Measurements from ENCODE around the gene BRCA2.
A peak's percentile ranks its signal among the peaks of the same experiment; 100 is the strongest.
"Not testable (repeated sequence)": the region's sequence is repeated elsewhere in the genome, so short reads cannot be mapped to it uniquely, and the experiment has no call there.

The BRCA2 gene

GRCh38 chr13:32309312-32310133 lies 5.8 kb upstream of the BRCA2 start:
- no peak for DNase-seq (ENCODE audit: low spot score)

DNA sequence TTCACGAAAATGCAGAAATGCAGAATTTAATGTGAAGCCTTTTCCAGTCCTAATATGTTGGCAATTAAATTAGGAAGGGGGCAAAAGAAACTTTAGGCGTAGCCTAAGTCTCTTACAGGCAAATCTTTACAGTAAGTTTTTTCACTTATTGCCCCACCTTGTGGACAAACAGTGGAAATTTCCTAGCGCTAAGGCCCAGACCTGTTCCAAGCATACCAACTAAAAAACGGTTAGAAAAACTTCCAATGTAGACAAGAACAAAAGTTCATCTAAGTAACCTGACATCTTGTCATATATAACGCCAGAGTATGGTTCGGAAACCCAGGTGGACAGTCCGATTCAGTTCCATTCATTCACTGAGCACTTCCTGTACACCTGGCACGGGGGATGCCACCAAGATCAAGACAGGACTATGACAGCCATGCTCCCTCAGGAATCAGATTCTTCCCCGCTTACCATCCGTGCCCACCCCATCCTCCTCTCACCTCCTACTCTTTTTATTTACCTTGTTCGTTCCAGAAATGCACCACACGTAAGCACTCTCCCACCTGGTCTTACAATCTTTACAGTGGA lies 5.1 kb upstream of the BRCA2 start:
- peak; percentile 57 for DNase-seq (ENCODE audit: low spot score)

DNA sequence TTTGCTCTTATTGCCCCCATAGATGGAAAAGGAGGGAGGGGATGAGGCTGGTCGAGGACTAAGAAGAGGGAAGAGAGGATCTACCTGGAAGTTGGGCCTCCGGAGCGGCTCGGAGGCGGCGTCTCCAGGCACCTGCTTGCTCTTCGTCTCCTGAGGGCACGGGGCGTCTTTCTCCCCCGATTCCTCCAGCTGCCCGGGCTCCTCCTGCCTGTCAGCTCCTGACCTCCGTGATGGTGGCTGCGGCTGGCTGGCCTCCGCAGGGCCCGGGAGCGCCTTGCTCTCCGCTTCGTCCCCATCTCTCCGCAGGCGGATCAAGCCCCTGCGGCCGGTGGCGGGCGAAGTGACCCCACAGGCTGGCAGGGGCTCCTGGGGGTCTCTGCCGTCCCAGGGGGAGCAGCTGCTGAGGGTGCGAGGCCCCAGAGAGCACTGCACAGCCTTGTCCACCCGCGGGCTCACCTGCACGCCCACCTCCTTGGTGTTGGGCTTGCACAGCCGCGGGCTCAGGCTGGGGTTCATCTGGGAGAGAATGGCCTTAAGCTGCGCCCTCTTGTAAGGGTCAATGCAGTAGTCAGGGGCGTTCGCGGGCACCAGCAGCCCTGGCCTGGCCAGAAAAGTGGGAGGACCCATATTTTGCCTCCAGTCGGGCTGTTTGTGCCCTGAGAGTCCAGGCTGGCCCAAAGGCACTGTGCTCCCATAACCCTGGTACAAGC lies 4.0 kb upstream of the BRCA2 start:
- no peak for DNase-seq (ENCODE audit: low spot score)

DNA sequence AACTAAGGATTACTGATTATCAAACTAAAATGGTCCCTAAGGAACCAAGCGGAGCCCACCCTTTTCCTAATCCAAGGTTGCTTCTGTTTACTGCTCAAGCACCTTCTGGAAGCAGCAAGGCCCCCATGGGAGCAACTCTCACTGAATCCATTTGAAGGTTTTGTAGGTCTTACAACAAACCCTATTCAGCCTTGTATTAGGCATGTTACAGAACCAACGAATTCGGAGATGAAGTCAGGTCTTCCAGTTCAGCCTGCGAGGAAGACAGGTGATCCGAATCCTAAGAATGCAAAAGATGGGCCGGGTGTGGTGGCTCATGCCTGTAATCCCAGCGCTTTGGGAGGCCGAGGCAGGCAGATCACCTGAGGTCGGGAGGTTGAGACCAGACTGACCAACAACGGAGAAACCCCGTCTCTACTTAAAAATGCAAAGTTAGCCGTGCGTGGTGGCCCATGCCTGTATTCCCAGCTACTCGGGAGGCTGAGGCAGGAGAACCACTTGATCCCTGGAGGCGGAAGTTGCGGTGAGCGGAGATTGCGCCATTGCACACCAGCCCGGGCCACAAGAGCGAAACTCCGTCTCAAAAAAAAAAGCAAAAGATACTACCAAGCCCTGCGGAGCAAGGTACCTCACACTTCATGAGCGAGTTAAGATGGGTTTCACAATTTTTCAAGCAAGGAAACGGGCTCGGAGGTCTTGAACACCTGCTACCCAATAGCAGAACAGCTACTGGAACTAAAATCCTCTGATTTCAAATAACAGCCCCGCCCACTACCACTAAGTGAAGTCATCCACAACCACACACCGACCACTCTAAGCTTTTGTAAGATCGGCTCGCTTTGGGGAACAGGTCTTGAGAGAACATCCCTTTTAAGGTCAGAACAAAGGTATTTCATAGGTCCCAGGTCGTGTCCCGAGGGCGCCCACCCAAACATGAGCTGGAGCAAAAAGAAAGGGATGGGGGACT lies 754 bp upstream of the BRCA2 start:
- DNase-seq (ENCODE audit: low spot score), result peak; percentile 32

- no peak for DNase-seq (ENCODE audit: low spot score)
Measured at GRCh38 chr13:32316028-32316339, 676 bp downstream of the BRCA2 start.

DNA sequence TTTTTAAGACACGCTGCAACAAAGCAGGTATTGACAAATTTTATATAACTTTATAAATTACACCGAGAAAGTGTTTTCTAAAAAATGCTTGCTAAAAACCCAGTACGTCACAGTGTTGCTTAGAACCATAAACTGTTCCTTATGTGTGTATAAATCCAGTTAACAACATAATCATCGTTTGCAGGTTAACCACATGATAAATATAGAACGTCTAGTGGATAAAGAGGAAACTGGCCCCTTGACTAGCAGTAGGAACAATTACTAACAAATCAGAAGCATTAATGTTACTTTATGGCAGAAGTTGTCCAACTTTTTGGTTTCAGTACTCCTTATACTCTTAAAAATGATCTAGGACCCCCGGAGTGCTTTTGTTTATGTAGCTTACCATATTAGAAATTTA lies 1.2 kb downstream of the BRCA2 start:
- DNase-seq (ENCODE audit: low spot score), result no peak

- no peak for DNase-seq (ENCODE audit: low spot score)
Measured at GRCh38 chr13:32317716-32318465, 2.6 kb downstream of the BRCA2 start.

DNA sequence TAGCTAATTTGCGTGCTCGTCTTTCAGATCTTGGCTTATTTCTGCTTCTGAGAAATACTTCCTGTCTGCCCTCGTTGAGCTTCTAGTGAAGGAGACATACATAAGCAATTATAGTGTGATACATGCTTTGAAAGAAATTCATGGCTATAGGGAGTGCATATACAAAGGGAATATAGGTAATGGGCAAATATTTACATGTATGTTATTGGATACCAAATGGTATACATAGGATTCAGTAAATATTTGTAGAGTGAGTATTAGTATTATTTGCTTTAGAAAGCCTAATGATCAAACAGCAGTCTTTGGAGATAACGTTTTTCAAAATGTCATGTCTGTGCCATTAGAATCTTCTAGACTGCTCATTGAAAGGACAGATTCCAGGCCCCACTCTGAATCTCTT lies 5.2 kb downstream of the BRCA2 start:
- no peak for DNase-seq (ENCODE audit: low spot score)

GRCh38 chr13:32323912-32324311 lies 8.6 kb downstream of the BRCA2 start:
- peak; percentile 84 for DNase-seq (ENCODE audit: low spot score)

GRCh38 chr13:32330441-32330840 lies 15.1 kb downstream of the BRCA2 start:
- DNase-seq (ENCODE audit: low spot score), result peak; percentile 30

- DNase-seq (ENCODE audit: low spot score), result no peak
Measured at GRCh38 chr13:32334671-32335070, 19.4 kb downstream of the BRCA2 start.

- no peak for DNase-seq (ENCODE audit: low spot score)
Measured at GRCh38 chr13:32340914-32341313, 25.6 kb downstream of the BRCA2 start.

DNA sequence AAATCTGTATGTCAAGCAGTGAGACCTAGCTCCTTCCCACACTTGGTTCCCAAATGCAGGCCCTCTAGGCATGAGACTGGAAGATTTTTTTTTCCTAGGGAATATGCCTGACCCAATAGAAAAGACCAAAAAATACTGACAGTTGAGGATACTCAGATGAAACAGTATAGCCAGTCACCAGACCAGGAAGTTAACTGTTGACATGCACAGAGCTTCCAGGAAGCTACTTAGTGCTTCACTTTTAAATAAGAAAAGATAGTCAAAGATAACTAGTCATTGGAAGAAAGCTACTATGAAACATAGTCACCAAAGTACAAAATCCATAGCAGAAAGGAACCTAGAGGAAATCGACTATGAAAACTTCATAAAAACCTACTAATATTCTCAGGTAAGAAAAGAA lies 32.3 kb downstream of the BRCA2 start:
- DNase-seq (ENCODE audit: low spot score), result no peak

- DNase-seq (ENCODE audit: low spot score), result not testable (repeated sequence)
Measured at GRCh38 chr13:32350839-32351441, 35.6 kb downstream of the BRCA2 start.

DNA sequence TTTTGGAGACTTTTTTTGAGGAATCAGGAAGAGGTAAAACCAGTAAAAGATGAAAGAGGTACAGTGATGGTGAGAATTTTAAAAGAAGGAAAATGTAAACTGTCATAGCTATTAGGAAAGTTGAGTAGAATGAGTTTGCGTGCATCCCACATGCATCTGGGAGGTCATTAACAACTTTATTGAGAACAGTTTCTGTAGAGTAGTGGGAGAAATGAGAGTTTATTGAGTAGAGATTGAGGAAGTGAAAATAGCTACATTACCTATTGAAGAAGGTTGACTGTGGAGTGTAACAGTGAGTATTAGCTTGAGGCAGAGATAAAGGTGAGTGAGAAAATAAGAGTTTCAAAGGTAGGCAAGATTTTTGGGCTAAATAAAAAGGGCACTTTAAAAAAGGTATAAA lies 38.7 kb downstream of the BRCA2 start:
- DNase-seq (ENCODE audit: low spot score), result no peak

DNA sequence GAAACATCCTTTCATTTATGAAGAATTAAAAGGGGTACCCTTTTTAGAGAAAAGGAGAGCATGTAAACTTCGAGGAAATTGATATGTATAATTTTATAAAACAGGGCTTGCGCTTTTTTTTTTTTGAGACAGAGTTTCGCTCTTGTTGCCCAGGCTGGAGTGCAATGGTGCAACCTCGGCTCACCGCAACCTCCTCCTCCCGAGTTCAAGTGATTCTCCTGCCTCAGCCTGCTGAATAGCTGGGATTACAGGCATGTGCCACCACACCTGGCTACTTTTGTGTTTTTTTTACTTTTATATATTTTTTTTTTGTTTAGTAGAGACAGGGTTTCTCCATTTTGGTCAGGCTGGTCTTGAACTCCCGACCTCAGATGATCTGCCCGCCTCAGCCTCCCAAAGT lies 40.6 kb downstream of the BRCA2 start:
- not testable (repeated sequence) for DNase-seq (ENCODE audit: low spot score)

DNA sequence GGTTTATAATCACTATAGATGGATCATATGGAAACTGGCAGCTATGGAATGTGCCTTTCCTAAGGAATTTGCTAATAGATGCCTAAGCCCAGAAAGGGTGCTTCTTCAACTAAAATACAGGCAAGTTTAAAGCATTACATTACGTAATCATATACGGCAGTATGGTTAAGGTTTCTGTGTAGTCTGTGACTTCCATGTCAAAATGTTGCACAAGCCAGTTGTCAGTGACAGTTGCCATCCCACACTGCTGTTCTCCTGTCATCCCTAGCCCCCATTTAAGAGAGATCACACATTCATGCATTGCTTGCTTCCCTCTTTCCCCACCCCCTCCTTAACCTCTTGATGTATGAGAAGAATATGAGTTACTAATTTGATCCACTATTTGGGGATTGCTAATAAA lies 47.3 kb downstream of the BRCA2 start:
- DNase-seq (ENCODE audit: low spot score), result no peak

- no peak for DNase-seq (ENCODE audit: low spot score)
Measured at GRCh38 chr13:32370805-32371204, 55.5 kb downstream of the BRCA2 start.

GRCh38 chr13:32376642-32377415 lies 61.5 kb downstream of the BRCA2 start:
- DNase-seq (ENCODE audit: low spot score), result no peak

DNA sequence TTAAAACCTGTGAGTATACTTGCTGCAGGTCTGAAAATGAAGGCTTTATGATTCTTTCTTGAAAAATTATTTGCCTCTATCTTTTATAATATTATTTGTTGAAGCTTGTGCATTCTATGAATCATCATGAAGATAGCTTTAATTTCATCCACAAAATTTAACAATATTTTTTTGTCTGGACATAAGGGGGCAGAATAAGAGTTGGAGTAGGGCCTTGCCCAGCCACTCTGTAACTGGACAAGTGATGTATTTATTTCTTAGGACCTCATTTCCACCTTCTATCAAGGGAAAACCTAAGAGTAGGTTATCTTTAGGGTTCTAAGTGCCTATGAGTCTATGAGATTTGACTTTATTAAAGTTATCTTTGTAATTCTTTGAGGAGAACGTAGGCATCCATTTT lies 62.7 kb downstream of the BRCA2 start:
- DNase-seq (ENCODE audit: low spot score), result no peak

All from AG08395 (cell line).